IMR-90 (cell line): Measurements from ENCODE around the gene OR4Q2. TPM values are rescaled to one million over a fixed set of nuclear protein-coding genes. Genes with fewer than 3 reads are reported as not detected.

Source experiments
- ATAC-seq: fragments of 200-7000 bp; cut with Tn5 transposase; 2 replicates; pipeline ENCODE4 v1.9.1; 2020; ENCODE audit warnings: low read depth, mild to moderate bottlenecking, moderate library complexity
- BruUV-seq: library from RNA; stranded (reverse); fragments of 400-500 nt; replicated peaks from 2 replicates; lab custom pipeline; 2021; lab: Mats Ljungman, UMichigan
- CTCF ChIA-PET: fragments of 300-600 bp; formaldehyde crosslinking; extraction: SDS; loops from one replicate; lab custom pipeline; 2021; ENCODE audit warnings: antibody characterized with exemption; lab: Yijun Ruan, JAX
- POLR2A ChIA-PET: fragments of 300-600 bp; sonication (Branson Sonifier 250); formaldehyde crosslinking; loops from one replicate; lab custom pipeline; 2022; ENCODE audit warnings: antibody characterized with exemption; ENCODE audit not compliant: unreplicated experiment; lab: Charles Lee
- DNase-seq: peaks from one replicate; pipeline ENCODE4 v3.0.0; 2013
- H2AFZ ChIP-seq: replicated peaks from 2 replicates; pipeline ENCODE3; 2013; ENCODE audit warnings: low read length, mild to moderate bottlenecking; ENCODE audit not compliant: poor library complexity
- H2AK5ac ChIP-seq: 2 replicates; pipeline ENCODE4 v1.6.1; 2013; ENCODE audit warnings: low read depth, low read length, inconsistent platforms
- H2AK9ac ChIP-seq: replicated peaks from 2 replicates; pipeline ENCODE3; 2013; ENCODE audit warnings: mild to moderate bottlenecking, low read depth, low read length, moderate library complexity; ENCODE audit not compliant: poor library complexity
- H2BK120ac ChIP-seq: 2 replicates; pipeline ENCODE4 v1.6.1; 2013; ENCODE audit warnings: low read depth, low read length, inconsistent platforms
- H2BK15ac ChIP-seq: 3 replicates; pipeline ENCODE4 v1.6.1; 2013; ENCODE audit warnings: low read depth, low read length, inconsistent platforms
- H2BK20ac ChIP-seq: 2 replicates; pipeline ENCODE4 v1.6.1; 2013; ENCODE audit warnings: low read depth, mild to moderate bottlenecking, inconsistent platforms, low read length, moderate library complexity
- H2BK5ac ChIP-seq: 2 replicates; pipeline ENCODE4 v1.6.1; 2013; ENCODE audit warnings: mild to moderate bottlenecking, low read depth, low read length, inconsistent platforms; ENCODE audit not compliant: poor library complexity, severe bottlenecking
- H3K14ac ChIP-seq: replicated peaks from 2 replicates; pipeline ENCODE4 v1.6.1; 2013; ENCODE audit warnings: low read depth, low read length, inconsistent platforms
- H3K18ac ChIP-seq: 2 replicates; pipeline ENCODE4 v1.6.1; 2013; ENCODE audit warnings: low read depth, low read length, control low read depth
- H3K23ac ChIP-seq: 2 replicates; pipeline ENCODE4 v1.6.1; 2013; ENCODE audit warnings: low read depth, low read length, inconsistent platforms
- H3K27ac ChIP-seq: 2 replicates; pipeline ENCODE4 v1.5.1; 2013; ENCODE audit warnings: mild to moderate bottlenecking, control low read depth, low read length; ENCODE audit not compliant: insufficient read depth
- H3K27me3 ChIP-seq: 2 replicates; pipeline ENCODE4 v1.6.1; 2013; ENCODE audit warnings: low read length; ENCODE audit not compliant: control insufficient read depth, insufficient read depth
- H3K36me3 ChIP-seq: 2 replicates; pipeline ENCODE4 v1.6.1; 2013; ENCODE audit warnings: low read length, mixed read lengths; ENCODE audit not compliant: control insufficient read depth, insufficient read depth
- H3K4ac ChIP-seq: 2 replicates; pipeline ENCODE4 v1.6.1; 2013; ENCODE audit warnings: low read depth, low read length, inconsistent platforms
- H3K4me1 ChIP-seq: 2 replicates; pipeline ENCODE4 v1.6.1; 2013; ENCODE audit warnings: low read length, mixed read lengths; ENCODE audit not compliant: control insufficient read depth, insufficient read depth
- H3K4me2 ChIP-seq: 2 replicates; pipeline ENCODE4 v1.6.1; 2013; ENCODE audit warnings: low read depth, mild to moderate bottlenecking, control low read depth, low read length, moderate library complexity
- H3K4me3 ChIP-seq: 2 replicates; pipeline ENCODE4 v1.5.1; 2013; ENCODE audit warnings: low read depth, mild to moderate bottlenecking, control low read depth, low read length, moderate library complexity; ENCODE audit not compliant: insufficient read depth
- H3K56ac ChIP-seq: 2 replicates; pipeline ENCODE4 v1.6.1; 2013; ENCODE audit warnings: low read length, inconsistent platforms; ENCODE audit not compliant: insufficient read depth; ENCODE audit errors: extremely low read depth
- H3K79me1 ChIP-seq, 2 experiments: 2 replicates each; pipeline ENCODE4 v1.6.1; 2013; ENCODE audit warnings: low read length in 2 of 2, inconsistent platforms in 1 of 2, low read depth in 1 of 2
- H3K9ac ChIP-seq: 2 replicates; pipeline ENCODE4 v1.6.1; 2013; ENCODE audit warnings: low read depth, low read length, control low read depth
- H3K9me1 ChIP-seq: 2 replicates; pipeline ENCODE4 v1.6.1; 2013; ENCODE audit warnings: low read length, inconsistent platforms; ENCODE audit not compliant: insufficient read depth
- H3K9me3 ChIP-seq: 2 replicates; pipeline ENCODE4 v1.6.1; 2013; ENCODE audit warnings: low read length; ENCODE audit not compliant: control insufficient read depth, insufficient read depth
- H4K20me1 ChIP-seq: 2 replicates; pipeline ENCODE4 v1.6.1; 2013; ENCODE audit warnings: low read length, inconsistent platforms; ENCODE audit not compliant: insufficient read depth
- H4K5ac ChIP-seq: 2 replicates; pipeline ENCODE4 v1.6.1; 2013; ENCODE audit warnings: mild to moderate bottlenecking, low read depth, low read length, control low read depth
- H4K8ac ChIP-seq, 2 experiments: 2 replicates each; pipeline ENCODE4 v1.6.1; 2013; ENCODE audit warnings: low read depth in 2 of 2, low read length in 2 of 2, control low read depth in 1 of 2, inconsistent platforms in 1 of 2
- H4K91ac ChIP-seq: 2 replicates; pipeline ENCODE4 v1.6.1; 2013; ENCODE audit warnings: low read depth, low read length, inconsistent platforms; ENCODE audit not compliant: insufficient read depth
- RFX5 ChIP-seq: IDR thresholded peaks from 2 replicates; pipeline ENCODE4 v1.8.0; 2012; ENCODE audit warnings: low read depth, mild to moderate bottlenecking, low read length, moderate library complexity
- WGBS, 2 experiments: methylation state at CpG; one replicate each; pipeline versions ENCODE4 v1.1.5 to v1.1.7; 2013; ENCODE audit warnings: missing lambda C conversion rate in 2 of 2; ENCODE audit not compliant: insufficient read length in 1 of 2; ENCODE audit errors: extremely low coverage in 2 of 2; 5-methylcytosine and 5-hydroxymethylcytosine counted together
- dilution Hi-C: fragments of 300-500 bp; cut with HindIII; formaldehyde crosslinking; loops from one replicate; pipeline ENCODE4 v1.14.3; 2018; ENCODE audit warnings: low sequenced_read_pairs; ENCODE audit not compliant: unreplicated experiment
- in situ Hi-C: fragments of 300-500 bp; cut with MboI; formaldehyde crosslinking; loops from 3 replicates; pipeline ENCODE4 v1.14.3; 2019; ENCODE audit warnings: low sequenced_read_pairs, inconsistent platforms, mixed read lengths
- intact Hi-C: fragments of 100-400 bp; cut with micrococcal nuclease; formaldehyde crosslinking; loops from 2 replicates; pipeline ENCODE4 v1.10.0; 2022
- polyA plus RNA-seq, 3 experiments: library from polyadenylated mRNA; depleted of rRNA; stranded (reverse); fragments of >200 nt; gene quantifications; 2 replicates each; pipeline ENCODE4 v1.2.3, GENCODE V29; 2012; ENCODE audit warnings: low replicate concordance in 1 of 3
- total RNA-seq: library from RNA; depleted of rRNA; stranded (reverse); fragments of >200 nt; gene quantifications from 2 replicates; pipeline ENCODE4 v1.2.3, GENCODE V29; 2012

The OR4Q2 gene
- total and polyA plus RNA-seq, 2 of the 4 experiments (the other 2 are of a cell fraction) = not detected

DNA sequence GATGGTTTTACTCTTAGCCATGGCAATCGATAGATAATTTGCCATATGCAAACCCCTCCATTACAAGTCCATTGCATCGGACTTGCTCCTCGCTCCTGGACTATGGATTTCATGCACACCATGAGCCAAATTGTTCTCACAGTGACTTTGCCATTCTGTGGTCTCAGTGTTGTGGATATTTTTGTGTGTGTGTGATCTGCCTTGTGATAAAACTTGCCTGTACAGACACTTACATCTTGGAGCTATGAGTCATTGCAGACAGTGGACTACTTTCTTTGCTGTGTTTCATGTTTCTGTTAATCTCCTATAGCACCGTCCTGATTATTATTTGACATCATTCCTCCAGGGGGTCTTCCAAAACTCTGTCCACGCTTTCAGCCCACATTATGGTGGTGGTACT lies 42.3 kb downstream of the OR4Q2 start:
- no peak for ATAC-seq
- no CpG with 5 or more reads among the region's 5 CpGs for WGBS, 2 experiments
- Histone ChIP-seq H2BK20ac (no peak overlapping the region), H3K9ac (no peak overlapping the region), H3K9me1 (no peaks in the 10 kb centered on the region), H2AK5ac (no peak overlapping the region), H3K4me3 (no peak overlapping the region), H4K91ac (no peak overlapping the region), H3K23ac (no peak overlapping the region), H2BK120ac (no peak overlapping the region), H3K79me1 (no peaks in the 10 kb centered on the region), H3K27ac (no peak overlapping the region), H2BK5ac (no peak overlapping the region), H3K9me3 (peaks cover 4% of the 10 kb centered on the region), H3K14ac (no peak overlapping the region), H2AFZ (no peak overlapping the region), H4K8ac (no peak overlapping the region), H3K56ac (no peak overlapping the region), H4K20me1 (no peaks in the 10 kb centered on the region), H4K5ac (no peak overlapping the region), H2BK15ac (no peak overlapping the region), H3K4ac (no peak overlapping the region), H3K36me3 (no peaks in the 10 kb centered on the region), H2AK9ac (no peak overlapping the region), H3K4me1 (no peaks in the 10 kb centered on the region), H3K27me3 (no peaks in the 10 kb centered on the region), H3K4me2 (no peak overlapping the region), H3K18ac (no peak overlapping the region)
- intact Hi-C loops (no loop called here), dilution Hi-C loops (no loop called here), in situ Hi-C loops (no loop called here)
- TF ChIP-seq RFX5 = no peak
- no peak for DNase-seq
- POLR2A ChIA-PET = no interaction called here
- no TSS peak for BruUV-seq
- CTCF ChIA-PET = no interaction called here
